Keratinocyte (primary cell): ENCODE measurements around the gene TXLNB.
A peak's percentile ranks its signal among the peaks of the same experiment; 100 is the strongest.

Experiments
- CTCF ChIP-seq, 3 experiments: IDR thresholded peaks in 1 of 3; conservative IDR thresholded peaks in 1 of 3; optimal IDR thresholded peaks in 1 of 3; 2 replicates in 2 of 3; 3 replicates in 1 of 3; pipeline versions ENCODE3 to v1.5.1; 2011; ENCODE audit warnings: low read length in 3 of 3, mild to moderate bottlenecking in 3 of 3, moderate library complexity in 2 of 3, control low read depth in 1 of 3, inconsistent platforms in 1 of 3; ENCODE audit not compliant: insufficient read depth in 2 of 3; ENCODE audit errors: extremely low read depth in 1 of 3
- EZH2 ChIP-seq: IDR thresholded peaks from one replicate; pipeline ENCODE4 v1.6.1; 2012; ENCODE audit warnings: inconsistent platforms, mild to moderate bottlenecking, low read length, moderate library complexity

GRCh38 chr6:139230391-139230840 is 61.4 kb downstream of the TXLNB start:
- TF ChIP-seq EZH2, result no peak
- TF ChIP-seq CTCF (optimal IDR thresholded peaks at IDR 0.05 in 1 of 3, IDR thresholded peaks at IDR 0.05 in 1 of 3, conservative IDR thresholded peaks at IDR 0.05 in 1 of 3; ENCODE audit: extremely low read depth in 1 of 3, insufficient read depth in 2 of 3, low read length in 3 of 3), result peak; percentile 2 to 66 (median 16)
